Stimulated activated CD8-positive, alpha-beta memory T cell treated with anti-CD3 and anti-CD28 coated beads, Interleukin-4, amount 100 ng/mL, for 48 hours (primary cell): Measurements from ENCODE around the gene GMIP.
A peak's percentile ranks its signal among the peaks of the same experiment; 100 is the strongest.

Source experiments
- DNase-seq: peaks from one replicate; pipeline ENCODE4 v3.0.0-alpha.2; 2020

Gene GMIP

GRCh38 chr19:19659646-19660245 lies 16.3 kb upstream of the GMIP start:
- no peak for DNase-seq

DNA sequence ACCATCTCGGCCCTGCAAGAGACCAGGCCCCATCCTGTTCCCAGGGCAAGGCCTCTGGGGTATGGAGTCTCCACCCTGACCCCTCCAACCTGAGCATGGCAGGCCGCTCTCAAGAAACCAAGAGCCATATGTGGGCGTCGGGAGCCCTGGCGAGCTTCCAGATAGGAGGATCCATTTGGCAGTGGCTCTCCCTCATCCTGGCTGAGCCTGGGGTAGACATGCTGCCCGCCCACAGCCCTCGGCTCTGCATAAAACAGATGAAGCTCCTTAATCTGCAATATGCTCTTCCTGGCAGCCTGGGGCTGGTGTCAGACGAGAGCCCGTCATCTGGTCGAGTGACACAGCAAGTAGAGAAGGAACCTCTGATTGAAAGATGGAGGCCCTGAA lies 13.9 kb upstream of the GMIP start:
- no peak for DNase-seq

- no peak for DNase-seq
Measured at GRCh38 chr19:19656451-19657396, 13.3 kb upstream of the GMIP start.

GRCh38 chr19:19655641-19656343 lies 12.3 kb upstream of the GMIP start:
- DNase-seq: no peak

GRCh38 chr19:19655051-19655594 lies 11.7 kb upstream of the GMIP start:
- no peak for DNase-seq

DNA sequence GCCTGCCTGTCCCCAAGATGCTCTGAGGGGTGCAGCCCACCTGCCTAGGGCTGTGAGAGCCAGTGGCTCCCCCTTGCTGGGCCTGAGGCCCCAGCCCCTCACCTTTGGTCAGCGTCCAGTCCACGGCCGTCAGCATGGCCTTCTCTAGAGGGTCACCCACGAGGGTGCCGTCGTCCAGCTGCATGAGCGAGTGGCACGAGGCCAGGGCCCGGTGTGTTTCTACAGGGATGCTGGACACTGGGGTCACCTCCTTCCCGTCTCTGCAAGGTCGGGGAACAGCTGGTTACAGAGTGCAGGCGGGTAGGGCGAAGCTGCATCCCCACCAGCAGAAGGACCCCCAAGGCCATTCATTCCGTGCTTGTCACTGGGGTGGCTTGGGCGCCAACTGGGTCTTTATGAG lies 11.0 kb upstream of the GMIP start:
- DNase-seq: no peak

- no peak for DNase-seq
Measured at GRCh38 chr19:19653597-19654147, 10.2 kb upstream of the GMIP start.

DNA sequence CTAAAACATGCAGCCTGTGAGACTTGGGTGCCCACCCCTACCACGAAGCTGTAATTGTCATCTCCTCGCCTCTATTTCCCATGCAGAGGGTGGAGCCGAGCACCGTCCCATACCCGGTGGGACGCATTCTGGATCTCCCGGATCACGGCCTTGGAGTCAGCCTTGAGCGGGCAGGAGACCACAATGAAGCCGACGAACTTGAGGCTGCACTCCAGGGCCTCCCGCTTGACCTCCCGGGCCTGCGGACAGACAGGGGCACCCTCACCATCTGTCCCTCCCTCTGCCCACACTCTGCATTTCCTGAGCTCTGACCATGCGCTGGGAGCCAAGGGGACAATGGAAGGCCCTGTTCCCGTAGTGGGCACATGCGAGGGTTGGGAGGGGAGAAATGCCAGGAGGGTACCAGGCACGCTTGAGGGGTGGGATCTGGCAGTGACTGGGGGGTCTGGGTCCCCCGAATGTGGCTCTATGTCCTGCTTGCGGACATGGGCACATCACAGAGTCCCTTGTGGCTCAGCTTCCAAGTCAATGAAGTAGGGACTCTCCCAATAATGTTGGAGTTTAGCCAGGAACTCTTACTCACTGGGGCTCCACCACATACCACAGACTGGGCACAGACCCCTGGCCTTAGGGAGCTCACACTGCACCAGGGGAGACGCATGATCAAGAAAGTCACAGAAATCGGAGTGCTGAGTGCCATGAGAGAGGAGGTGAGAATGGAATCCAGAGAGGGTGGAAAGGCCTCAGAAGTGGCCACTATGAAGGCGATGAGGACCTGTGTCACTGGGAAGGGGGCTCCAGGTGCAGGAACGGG lies 9.2 kb upstream of the GMIP start:
- no peak for DNase-seq

DNA sequence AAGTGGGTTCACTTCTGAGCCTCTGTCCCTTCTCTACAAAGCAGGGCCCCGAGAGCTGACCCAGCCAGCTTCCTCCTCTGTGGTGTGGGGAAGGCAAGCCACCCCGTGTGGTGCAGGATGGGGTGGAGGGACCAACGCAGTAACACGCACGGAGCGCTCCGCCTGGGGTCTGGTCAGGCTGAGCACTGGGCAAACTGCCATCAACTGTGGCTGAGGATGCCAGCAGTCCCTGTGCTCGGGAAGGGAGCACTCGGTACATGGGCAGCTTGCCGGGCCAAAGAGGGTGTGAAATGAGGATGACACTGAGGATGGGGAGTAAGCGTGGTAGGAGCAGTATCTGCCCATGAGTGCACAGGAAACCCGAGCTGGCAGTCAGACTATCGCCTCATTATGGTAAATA lies 7.6 kb upstream of the GMIP start:
- no peak for DNase-seq

DNA sequence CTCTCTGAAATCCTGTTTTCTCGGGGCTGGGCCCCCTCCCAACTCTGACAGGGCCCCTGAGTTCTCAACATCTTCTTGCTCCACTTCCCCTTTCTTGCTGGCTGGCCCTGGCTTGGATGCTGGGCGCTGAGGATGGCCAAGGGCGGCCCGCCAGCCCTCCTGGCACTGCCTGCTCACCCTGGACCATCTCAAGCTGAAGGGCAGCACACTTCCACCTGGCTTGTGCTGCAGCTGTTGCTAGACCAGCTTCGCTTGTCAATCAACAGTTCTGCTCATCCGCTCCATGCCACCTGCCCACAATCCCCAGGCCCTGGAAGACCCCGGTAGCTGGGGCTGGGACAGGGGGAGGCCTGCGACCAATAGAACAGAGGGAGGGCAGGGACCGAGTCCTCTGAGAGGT lies 6.9 kb upstream of the GMIP start:
- no peak for DNase-seq

GRCh38 chr19:19649580-19649995 lies 6.1 kb upstream of the GMIP start:
- no peak for DNase-seq

DNA sequence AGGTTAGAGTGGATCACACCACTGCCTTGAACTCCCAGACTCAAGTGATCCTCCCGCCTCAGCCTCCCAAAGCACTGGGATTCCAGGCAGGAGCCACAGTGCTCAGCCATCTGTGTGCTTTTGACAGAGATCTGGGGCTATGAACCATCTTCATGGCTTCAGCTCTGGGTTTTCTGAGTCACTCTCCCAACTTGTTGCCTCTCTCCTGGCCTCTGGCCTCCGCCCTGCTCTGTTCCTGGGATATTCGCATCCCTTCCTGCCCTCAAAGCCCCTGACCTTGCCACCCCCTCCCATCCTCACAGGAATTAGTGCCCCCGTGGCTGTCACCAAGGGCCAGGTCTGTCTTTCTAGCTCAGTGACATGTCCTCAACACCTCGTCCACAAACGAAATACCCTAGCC lies 5.7 kb upstream of the GMIP start:
- no peak for DNase-seq

- no peak for DNase-seq
Measured at GRCh38 chr19:19647037-19647835, 3.8 kb upstream of the GMIP start.

DNA sequence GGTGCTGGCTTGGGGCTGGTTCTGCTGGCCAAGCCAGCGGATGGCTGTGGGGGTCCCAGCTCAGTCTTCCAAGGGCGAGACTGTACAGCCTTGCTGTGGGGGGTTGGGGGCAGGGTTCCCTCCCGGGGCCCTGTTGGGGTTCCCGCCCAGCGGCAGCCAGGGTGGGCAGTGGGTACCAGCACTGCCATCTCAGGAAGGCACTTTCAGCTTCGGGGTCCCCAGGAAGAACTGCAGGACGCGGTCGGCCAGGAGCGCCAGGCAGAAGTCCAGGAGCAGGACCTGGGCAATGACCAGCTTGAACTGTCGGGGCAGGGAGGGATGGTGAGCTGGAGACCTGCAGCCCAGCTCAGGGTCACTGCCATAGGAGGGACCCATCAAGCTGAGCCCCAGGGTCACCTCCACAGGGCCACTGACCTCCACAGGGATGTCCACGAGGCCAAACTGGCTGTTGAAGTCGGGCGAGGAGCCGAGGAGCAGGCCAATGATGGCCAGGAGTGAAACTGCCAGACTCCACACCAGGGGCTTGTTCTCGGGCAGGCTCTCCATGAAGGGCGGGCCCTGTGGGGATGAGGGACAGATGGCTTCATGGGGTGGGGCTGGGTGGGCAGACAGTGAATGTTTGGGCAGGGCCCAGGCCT lies 1.9 kb upstream of the GMIP start:
- no peak for DNase-seq

GRCh38 chr19:19644054-19644388 lies 564 bp upstream of the GMIP start:
- no peak for DNase-seq

GRCh38 chr19:19642506-19643157 lies 825 bp downstream of the GMIP start:
- DNase-seq: peak; percentile 69

GRCh38 chr19:19637523-19638251 lies 5.8 kb downstream of the GMIP start:
- peak; percentile 44 for DNase-seq

DNA sequence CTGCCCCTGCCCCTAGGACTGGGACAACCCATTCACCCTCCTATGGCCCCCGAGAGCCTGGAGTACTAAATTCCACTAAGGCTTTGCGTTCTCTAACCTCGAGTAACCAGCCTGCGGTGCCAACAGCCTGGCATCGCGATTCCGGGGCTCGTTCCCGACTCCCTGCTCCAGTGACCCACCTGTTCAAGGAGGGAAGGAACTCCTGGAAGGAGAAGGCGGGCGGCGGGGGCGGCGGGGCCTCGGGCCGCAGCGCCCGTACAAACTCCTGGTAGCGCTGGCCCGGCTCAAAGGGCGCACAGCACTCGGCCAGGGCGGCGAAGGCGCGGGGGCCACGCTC lies 6.3 kb downstream of the GMIP start:
- DNase-seq: no peak

DNA sequence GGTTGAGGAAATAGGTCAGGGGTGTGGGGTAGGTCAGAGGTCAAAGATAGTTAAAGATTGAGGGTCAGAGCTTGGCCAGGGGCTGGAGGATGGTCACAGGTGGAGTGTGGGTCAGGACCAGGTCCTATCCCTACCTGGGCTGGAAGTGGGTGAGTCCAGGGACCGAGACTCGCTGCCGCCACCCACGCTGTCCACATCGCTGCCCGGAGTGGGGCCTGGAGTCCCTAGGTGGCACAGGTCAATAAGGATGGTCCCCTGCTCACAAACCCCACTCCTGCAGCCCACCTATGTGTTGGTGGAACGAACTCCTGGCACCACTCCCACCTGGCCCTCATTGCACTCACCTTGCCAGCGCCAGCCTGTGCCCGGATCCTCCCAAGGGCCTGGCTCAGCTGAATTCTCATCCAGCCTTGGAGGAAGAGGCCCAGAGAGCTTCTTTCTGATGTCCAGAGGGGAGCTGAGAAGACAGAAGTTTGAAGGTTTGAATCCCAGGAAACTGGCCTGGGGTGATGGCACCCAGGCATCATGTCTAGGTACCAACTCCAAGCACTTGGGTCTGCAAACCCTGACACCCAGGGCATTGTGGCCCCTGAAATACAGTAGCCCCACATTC lies 6.8 kb downstream of the GMIP start:
- no peak for DNase-seq

- no peak for DNase-seq
Measured at GRCh38 chr19:19635313-19635702, 8.1 kb downstream of the GMIP start.
